NCI-H345 treated with DMSO at 0.1 percent for 48 hours (cell line): ENCODE results near the gene SCYGR4.

Source experiments
- DNase-seq: peaks from one replicate; lab custom pipeline; 2025; ENCODE audit not compliant: unreplicated experiment; lab: John Stamatoyannopoulos, UW

Gene SCYGR4

GRCh38 chr2:227613272-227613660 lies 4.0 kb upstream of the SCYGR4 start:
- DNase-seq: no peak

- DNase-seq: no peak
Measured at GRCh38 chr2:227614246-227614645, 3.1 kb upstream of the SCYGR4 start.

GRCh38 chr2:227614740-227615139 lies 2.6 kb upstream of the SCYGR4 start, which contains the start of gene SCYGR3:
Gene SCYGR3 (minus strand): TSS chr2:227614840. CDS start chr2:227614840, 0 bp downstream.
- no peak for DNase-seq

GRCh38 chr2:227615181-227615580 lies 2.1 kb upstream of the SCYGR4 start:
- DNase-seq: no peak

- no peak for DNase-seq
Measured at GRCh38 chr2:227615906-227616305, 1.4 kb upstream of the SCYGR4 start.

GRCh38 chr2:227616631-227617030 lies 667 bp upstream of the SCYGR4 start:
- no peak for DNase-seq

- no peak for DNase-seq
Measured at GRCh38 chr2:227623226-227623625, 5.9 kb downstream of the SCYGR4 start.

- no peak for DNase-seq
Measured at GRCh38 chr2:227625420-227625819, 8.1 kb downstream of the SCYGR4 start.

GRCh38 chr2:227626580-227627151 lies 9.4 kb downstream of the SCYGR4 start:
- DNase-seq: no peak

- no peak for DNase-seq
Measured at GRCh38 chr2:227627769-227628168, 10.5 kb downstream of the SCYGR4 start.

- no peak for DNase-seq
Measured at GRCh38 chr2:227629435-227629834, 12.1 kb downstream of the SCYGR4 start.

GRCh38 chr2:227630322-227630721 lies 13.0 kb downstream of the SCYGR4 start:
- DNase-seq: no peak

GRCh38 chr2:227632827-227633226 lies 15.5 kb downstream of the SCYGR4 start:
- DNase-seq: no peak

GRCh38 chr2:227634201-227634600 lies 16.9 kb downstream of the SCYGR4 start:
- DNase-seq: no peak

GRCh38 chr2:227642656-227643055 lies 25.4 kb downstream of the SCYGR4 start:
- DNase-seq: no peak

GRCh38 chr2:227643990-227644551 lies 26.8 kb downstream of the SCYGR4 start:
- DNase-seq: no peak

- no peak for DNase-seq
Measured at GRCh38 chr2:227653419-227653818, 36.1 kb downstream of the SCYGR4 start.

- DNase-seq: no peak
Measured at GRCh38 chr2:227654426-227654825, 37.1 kb downstream of the SCYGR4 start.

- DNase-seq: no peak
Measured at GRCh38 chr2:227655454-227655853, 38.2 kb downstream of the SCYGR4 start.

GRCh38 chr2:227657199-227657845 lies 40.0 kb downstream of the SCYGR4 start:
- DNase-seq: no peak

GRCh38 chr2:227661025-227661649 lies 43.8 kb downstream of the SCYGR4 start:
- no peak for DNase-seq

- DNase-seq: no peak
Measured at GRCh38 chr2:227661827-227662226, 44.5 kb downstream of the SCYGR4 start.
